ENCODE data around the gene B3GNT8.
A peak's percentile ranks its signal among the peaks of the same experiment; 100 is the strongest.

Gene B3GNT8

GRCh38 chr19:41443813-41444455 lies 16.8 kb upstream of the B3GNT8 start:
- TF ChIP-seq, protein P1, sequence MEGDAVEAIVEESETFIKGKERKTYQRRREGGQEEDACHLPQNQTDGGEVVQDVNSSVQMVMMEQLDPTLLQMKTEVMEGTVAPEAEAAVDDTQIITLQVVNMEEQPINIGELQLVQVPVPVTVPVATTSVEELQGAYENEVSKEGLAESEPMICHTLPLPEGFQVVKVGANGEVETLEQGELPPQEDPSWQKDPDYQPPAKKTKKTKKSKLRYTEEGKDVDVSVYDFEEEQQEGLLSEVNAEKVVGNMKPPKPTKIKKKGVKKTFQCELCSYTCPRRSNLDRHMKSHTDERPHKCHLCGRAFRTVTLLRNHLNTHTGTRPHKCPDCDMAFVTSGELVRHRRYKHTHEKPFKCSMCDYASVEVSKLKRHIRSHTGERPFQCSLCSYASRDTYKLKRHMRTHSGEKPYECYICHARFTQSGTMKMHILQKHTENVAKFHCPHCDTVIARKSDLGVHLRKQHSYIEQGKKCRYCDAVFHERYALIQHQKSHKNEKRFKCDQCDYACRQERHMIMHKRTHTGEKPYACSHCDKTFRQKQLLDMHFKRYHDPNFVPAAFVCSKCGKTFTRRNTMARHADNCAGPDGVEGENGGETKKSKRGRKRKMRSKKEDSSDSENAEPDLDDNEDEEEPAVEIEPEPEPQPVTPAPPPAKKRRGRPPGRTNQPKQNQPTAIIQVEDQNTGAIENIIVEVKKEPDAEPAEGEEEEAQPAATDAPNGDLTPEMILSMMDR (conservative IDR thresholded peaks at IDR 0.05; ENCODE audit: control insufficient read depth, insufficient read depth, low read depth, low read length) = no peak

GRCh38 chr19:41442473-41443355 lies 15.5 kb upstream of the B3GNT8 start, which contains the start of gene ERICH4:
Gene ERICH4 (plus strand): TSS chr19:41443156. CDS start chr19:41443170, 14 bp downstream.
- TF ChIP-seq, protein P1 (conservative IDR thresholded peaks at IDR 0.05; ENCODE audit: control insufficient read depth, insufficient read depth, low read depth, low read length) = no peak
- no peak within 1 kb of the TSS for H3K4me3 ChIP-seq (ENCODE audit: control insufficient read depth, low read depth, low read length)
- DNase-seq (ENCODE audit: low read depth) = no peak

More at GRCh38 chr19:41443813-41444455, 16.8 kb upstream of the B3GNT8 start:
- no peak for DNase-seq (ENCODE audit: low read depth)
- H3K4me3 ChIP-seq (ENCODE audit: control insufficient read depth, low read depth, low read length) = no peak overlapping the region

DNA sequence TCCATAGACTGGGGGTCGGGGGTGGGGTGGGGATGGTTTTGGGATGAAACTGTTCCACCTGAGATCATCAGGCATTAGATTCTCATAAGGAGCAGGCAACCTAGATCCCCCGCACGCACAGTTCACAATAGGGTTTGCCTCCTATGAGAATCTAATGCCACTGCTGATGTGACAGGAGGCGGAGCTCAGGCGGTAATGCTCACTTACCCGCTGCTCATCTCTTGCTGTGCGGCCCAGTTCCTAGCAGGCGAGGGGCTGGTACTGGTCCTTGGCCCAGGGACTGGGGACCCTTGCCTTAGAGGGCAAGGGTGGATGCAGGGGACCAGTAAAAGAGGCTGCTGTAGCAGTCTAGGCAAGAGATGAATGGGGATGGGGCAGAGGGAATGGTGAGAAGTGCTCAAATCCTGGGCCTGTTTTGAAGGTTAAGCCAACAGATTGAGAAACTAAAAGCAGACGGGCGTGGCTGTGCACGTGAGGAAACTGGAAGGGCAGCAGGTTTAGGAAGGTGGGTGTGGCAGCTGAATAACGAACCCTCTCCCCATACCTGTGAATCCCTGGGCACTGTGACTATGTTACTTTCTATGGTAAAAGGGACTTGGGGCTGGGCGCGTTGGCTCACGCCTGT lies 14.3 kb upstream of the B3GNT8 start:
- no peak overlapping the region for H3K4me3 ChIP-seq (ENCODE audit: control insufficient read depth, low read depth, low read length)
- DNase-seq (ENCODE audit: low read depth) = no peak
- TF ChIP-seq, protein P1 (conservative IDR thresholded peaks at IDR 0.05; ENCODE audit: control insufficient read depth, insufficient read depth, low read depth, low read length) = no peak

GRCh38 chr19:41439441-41440222 lies 12.5 kb upstream of the B3GNT8 start, which contains the start of gene DMAC2:
Gene DMAC2 (minus strand): TSS chr19:41439912. CDS start chr19:41439899, 13 bp downstream.
- peak within 1 kb of the TSS; percentile 97 for H3K4me3 ChIP-seq (ENCODE audit: control insufficient read depth, low read depth, low read length)
- TF ChIP-seq, protein P1 (conservative IDR thresholded peaks at IDR 0.05; ENCODE audit: control insufficient read depth, insufficient read depth, low read depth, low read length) = peak; percentile 36
- DNase-seq (ENCODE audit: low read depth) = peak; percentile 97

DNA sequence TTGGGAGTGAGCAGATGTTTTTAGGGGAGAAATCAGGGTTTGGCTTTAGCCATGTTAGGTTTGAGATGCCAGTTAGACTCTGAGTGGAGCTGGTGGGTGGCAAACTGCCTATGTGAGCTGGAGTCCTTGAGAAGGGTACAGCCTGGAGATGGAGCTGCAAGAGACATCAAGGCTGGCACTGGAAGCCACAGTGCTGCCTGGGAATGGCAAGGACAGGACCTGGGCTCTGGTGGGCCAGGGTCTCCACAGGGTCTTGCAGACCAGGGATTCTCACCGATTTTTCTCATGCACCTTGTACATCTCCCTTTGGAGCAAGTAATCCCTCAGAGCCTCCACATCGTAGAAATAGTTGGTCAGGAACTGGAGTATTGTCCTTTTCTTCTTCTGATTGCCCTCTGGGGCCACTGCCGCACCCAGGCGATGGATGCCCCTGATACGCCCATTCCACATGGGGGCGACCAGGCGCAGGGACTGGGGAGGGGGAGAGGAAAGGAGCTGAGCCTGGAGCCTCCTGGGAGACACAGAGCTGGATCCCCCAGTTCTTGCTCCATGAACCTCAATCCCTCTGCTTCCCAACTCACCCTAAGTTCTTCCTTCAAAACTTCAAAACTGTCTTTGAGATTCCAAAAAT lies 10.9 kb upstream of the B3GNT8 start:
- H3K4me3 ChIP-seq (ENCODE audit: control insufficient read depth, low read depth, low read length) = no peak overlapping the region

More for the DNA sequence above, 10.9 kb upstream of the B3GNT8 start:
- no peak for DNase-seq (ENCODE audit: low read depth)
- TF ChIP-seq, protein P1 (conservative IDR thresholded peaks at IDR 0.05; ENCODE audit: control insufficient read depth, insufficient read depth, low read depth, low read length) = no peak
